H1 (cell line): ENCODE results near the gene CST4. TPM values are rescaled to one million over a fixed set of nuclear protein-coding genes. Genes with fewer than 3 reads are reported as not detected.

Experiments used
- CTCF ChIA-PET: fragments of 300-600 bp; sonication (Branson Sonifier 250); formaldehyde crosslinking; loops from one replicate; lab custom pipeline; 2021; ENCODE audit not compliant: partially characterized antibody; lab: Charles Lee
- POLR2A ChIA-PET: fragments of 300-600 bp; sonication (Branson Sonifier 250); formaldehyde crosslinking; loops from one replicate; lab custom pipeline; 2021; ENCODE audit warnings: inconsistent platforms; ENCODE audit not compliant: partially characterized antibody; lab: Charles Lee
- DNase-seq, 2 experiments: peaks; one replicate each; pipeline versions ENCODE4 v3.0.0 to v3.0.0-alpha.2; 2010 to 2022; ENCODE audit warnings: low spot score in 2 of 2, low read depth in 1 of 2, mixed read lengths in 1 of 2
- FAIRE-seq: peaks from 2 replicates; lab custom pipeline; 2011; peaks lifted over from hg19 to GRCh38; lab: Jason Lieb, UNC
- H2AFZ ChIP-seq: 2 replicates; pipeline ENCODE4 v1.8.1; 2012; ENCODE audit warnings: low read length, inconsistent platforms
- H2AK5ac ChIP-seq: 2 replicates; pipeline ENCODE4 v1.6.1; 2013; ENCODE audit warnings: low read depth, low read length
- H2BK120ac ChIP-seq: replicated peaks from 2 replicates; pipeline ENCODE3; 2013; ENCODE audit warnings: low read depth, low read length, inconsistent platforms
- H2BK12ac ChIP-seq: 2 replicates; pipeline ENCODE4 v1.6.1; 2013; ENCODE audit warnings: low read depth, low read length
- H2BK15ac ChIP-seq: 2 replicates; pipeline ENCODE4 v1.6.1; 2013; ENCODE audit warnings: low read length
- H2BK20ac ChIP-seq: 2 replicates; pipeline ENCODE4 v1.6.1; 2013; ENCODE audit warnings: low read length
- H2BK5ac ChIP-seq: 2 replicates; pipeline ENCODE4 v1.6.1; 2013; ENCODE audit warnings: low read depth, low read length
- H3K14ac ChIP-seq: 2 replicates; pipeline ENCODE4 v1.6.1; 2013; ENCODE audit warnings: inconsistent platforms; ENCODE audit not compliant: insufficient read length
- H3K18ac ChIP-seq: 2 replicates; pipeline ENCODE4 v1.6.1; 2013; ENCODE audit warnings: low read length; ENCODE audit errors: extremely low read depth
- H3K23ac ChIP-seq: 2 replicates; pipeline ENCODE4 v1.6.1; 2013; ENCODE audit warnings: inconsistent platforms; ENCODE audit not compliant: insufficient read length
- H3K23me2 ChIP-seq: 2 replicates; pipeline ENCODE4 v1.6.1; 2013; ENCODE audit warnings: low read depth, low read length
- H3K27ac ChIP-seq: 2 replicates; pipeline ENCODE4 v1.6.1; 2011; ENCODE audit warnings: low read depth, low read length, inconsistent platforms
- H3K27me3 ChIP-seq, 4 experiments: replicated peaks in 1 of 4; 1 replicate in 1 of 4; 2 replicates in 3 of 4; pipeline versions ENCODE4 v1.6.1 to v1.8.1; 2011 to 2013; ENCODE audit warnings: low read length in 3 of 4, mild to moderate bottlenecking in 3 of 4, inconsistent platforms in 2 of 4, mixed read lengths in 2 of 4, moderate library complexity in 1 of 4; ENCODE audit not compliant: control insufficient read depth in 3 of 4, insufficient read depth in 3 of 4; ENCODE audit errors: extremely low read depth in 1 of 4
- H3K36me3 ChIP-seq, 4 experiments: 2 replicates each; pipeline versions ENCODE4 v1.6.1 to v1.8.1; 2011 to 2013; ENCODE audit warnings: mild to moderate bottlenecking in 4 of 4, low read length in 3 of 4, moderate library complexity in 2 of 4, control low read depth in 1 of 4, inconsistent platforms in 1 of 4; ENCODE audit not compliant: insufficient read depth in 4 of 4, control insufficient read depth in 2 of 4
- H3K4ac ChIP-seq: replicated peaks from 2 replicates; pipeline ENCODE3; 2013; ENCODE audit warnings: low read length, low read depth, mixed read lengths, inconsistent platforms; ENCODE audit not compliant: insufficient read length
- H3K4me1 ChIP-seq, 4 experiments: replicated peaks in 1 of 4; 1 replicate in 1 of 4; 2 replicates in 3 of 4; pipeline versions ENCODE4 v1.6.1 to v1.8.1; 2011 to 2013; ENCODE audit warnings: low read length in 3 of 4, inconsistent platforms in 2 of 4, mixed read lengths in 1 of 4; ENCODE audit not compliant: insufficient read depth in 4 of 4, control insufficient read depth in 3 of 4
- H3K4me2 ChIP-seq, 2 experiments: 2 replicates each; pipeline versions ENCODE4 v1.6.1 to v1.8.1; 2011 to 2013; ENCODE audit warnings: low read depth in 2 of 2, low read length in 2 of 2, control low read depth in 1 of 2, inconsistent platforms in 1 of 2, mild to moderate bottlenecking in 1 of 2; ENCODE audit not compliant: insufficient read depth in 1 of 2
- H3K4me3 ChIP-seq, 4 experiments: fragments of 200-600, 300-600 bp in 1 of 4; sonication (generic), shearing (Covaris generic), sonication (Bioruptor Twin) in 1 of 4; 2 replicates each; pipeline versions ENCODE4 v1.5.1 to v1.8.1; 2011 to 2016; ENCODE audit warnings: low read length in 4 of 4, low read depth in 3 of 4, control low read depth in 2 of 4, inconsistent platforms in 2 of 4, mild to moderate bottlenecking in 2 of 4, mixed read lengths in 1 of 4, moderate library complexity in 1 of 4; ENCODE audit not compliant: insufficient read depth in 2 of 4; ENCODE audit errors: extremely low read depth in 1 of 4
- H3K56ac ChIP-seq: replicated peaks from 2 replicates; pipeline ENCODE3; 2013; ENCODE audit warnings: low read depth, mild to moderate bottlenecking, mixed read lengths, low read length, inconsistent platforms; ENCODE audit not compliant: insufficient read length
- H3K79me1 ChIP-seq: 2 replicates; pipeline ENCODE4 v1.6.1; 2013; ENCODE audit warnings: low read depth, low read length, control low read depth
- H3K79me2 ChIP-seq, 2 experiments: 2 replicates each; pipeline versions ENCODE4 v1.6.1 to v1.8.1; 2012 to 2013; ENCODE audit warnings: low read length in 2 of 2, mild to moderate bottlenecking in 2 of 2, inconsistent platforms in 1 of 2; ENCODE audit not compliant: insufficient read depth in 2 of 2, control insufficient read depth in 1 of 2
- H3K9ac ChIP-seq, 4 experiments: replicated peaks in 1 of 4; 1 replicate in 1 of 4; 2 replicates in 3 of 4; pipeline versions ENCODE4 v1.6.1 to v1.8.1; 2011 to 2013; ENCODE audit warnings: low read depth in 3 of 4, low read length in 3 of 4, control low read depth in 2 of 4, mild to moderate bottlenecking in 2 of 4, moderate library complexity in 2 of 4, inconsistent platforms in 1 of 4; ENCODE audit errors: extremely low read depth in 1 of 4
- H3K9me3 ChIP-seq, 2 experiments: 2 replicates each; pipeline versions ENCODE4 v1.6.1 to v1.8.1; 2012 to 2013; ENCODE audit warnings: mild to moderate bottlenecking in 2 of 2, moderate library complexity in 2 of 2, control low read depth in 1 of 2, inconsistent platforms in 1 of 2, low read depth in 1 of 2, low read length in 1 of 2, mixed read lengths in 1 of 2; ENCODE audit not compliant: insufficient read depth in 2 of 2
- H4K20me1 ChIP-seq, 2 experiments: replicated peaks in 1 of 2; 2 replicates each; pipeline versions ENCODE3 to v1.8.1; 2011 to 2013; ENCODE audit warnings: inconsistent platforms in 2 of 2, low read length in 2 of 2, mild to moderate bottlenecking in 1 of 2; ENCODE audit not compliant: insufficient read depth in 2 of 2, control insufficient read depth in 1 of 2
- H4K5ac ChIP-seq: 2 replicates; pipeline ENCODE4 v1.6.1; 2013; ENCODE audit warnings: low read length, low read depth, mixed read lengths, inconsistent platforms; ENCODE audit not compliant: insufficient read length
- H4K8ac ChIP-seq: 2 replicates; pipeline ENCODE4 v1.8.0; 2013; ENCODE audit warnings: mild to moderate bottlenecking, moderate library complexity, low read length, inconsistent platforms; ENCODE audit not compliant: insufficient read depth; ENCODE audit errors: extremely low read depth
- H4K91ac ChIP-seq: replicated peaks from 2 replicates; pipeline ENCODE3; 2013; ENCODE audit warnings: low read length, mixed read lengths, inconsistent platforms; ENCODE audit not compliant: insufficient read length
- RNF2 ChIP-seq: fragments of 200-900, 300-1000 bp; sonication (generic); IDR thresholded peaks from 2 replicates; pipeline ENCODE4 v1.7.1; 2016; ENCODE audit warnings: borderline replicate concordance, low read depth, mild to moderate bottlenecking, antibody characterized with exemption, low read length; ENCODE audit not compliant: poor library complexity, severe bottlenecking; ENCODE audit errors: missing control alignments
- WGBS, 2 experiments: shearing (Covaris generic) in 1 of 2; methylation state at CpG; one replicate each; pipeline versions ENCODE4 v1.1.6 to v1.1.7; 2013 to 2015; ENCODE audit warnings: low lambda C conversion rate in 2 of 2, mixed read lengths in 2 of 2, inconsistent platforms in 1 of 2, low coverage in 1 of 2, missing lambda C conversion rate in 1 of 2; ENCODE audit not compliant: insufficient replicate concordance in 2 of 2, insufficient coverage in 1 of 2, insufficient read length in 1 of 2; ENCODE audit errors: extremely low coverage in 1 of 2, missing lambda C conversion rate in 1 of 2; 5-methylcytosine and 5-hydroxymethylcytosine counted together
- polyA plus RNA-seq, 7 experiments: library from polyadenylated mRNA; depleted of rRNA in 3 of 7; stranded (reverse) in 5 of 7; unstranded in 2 of 7; fragments of >200 nt in 5 of 7; fragments of 200-250 nt in 2 of 7; gene quantifications; 1 replicate in 5 of 7; 2 replicates in 1 of 7; 4 replicates in 1 of 7; pipeline versions ENCODE4 v1.2.1 to v1.2.3, GENCODE V29; 2011 to 2013; ENCODE audit warnings: missing spikeins in 2 of 7, mixed read lengths in 2 of 7
- total RNA-seq: library from RNA; stranded (reverse); fragmentation: NEBNext Ultra II Directional; extraction: Animal tissue kit (Norgen Biotek cat#: 25700); gene quantifications from 2 replicates; pipeline ENCODE4 v1.2.1, GENCODE V29; 2021

Gene CST4
- total and polyA plus RNA-seq, 2 of the 8 experiments (the other 6 are each of a cell fraction or from before 2014, with no cell fraction given), result not detected

DNA sequence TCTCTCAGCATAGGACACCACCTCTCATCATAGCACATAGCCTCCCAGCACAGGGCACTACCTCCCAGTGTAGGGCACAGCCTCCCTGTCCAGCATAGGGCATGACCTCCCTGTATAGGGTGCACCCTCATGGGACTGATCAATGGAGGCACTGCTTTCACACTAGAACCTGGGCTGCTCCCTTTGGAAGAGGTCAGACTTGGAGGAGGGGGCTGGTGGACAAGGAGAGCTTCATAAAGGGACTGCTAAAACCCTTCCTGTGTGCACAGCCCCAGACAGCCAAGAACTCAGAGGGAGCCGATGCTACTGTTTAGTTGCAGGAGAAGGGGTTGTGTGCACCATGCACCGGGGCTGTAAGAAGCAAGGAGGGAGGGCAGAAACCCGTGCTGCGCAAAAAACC, 21.9 kb upstream of the CST4 start:
- H2BK5ac ChIP-seq, result no peak overlapping the region
- no peaks in the 10 kb centered on the region for H3K79me2 ChIP-seq
- TF ChIP-seq RNF2, result no peak
- no peak overlapping the region for H4K5ac ChIP-seq
- no peak overlapping the region for H3K18ac ChIP-seq
- 76% methylated on average over 4 of the region's 4 CpGs; no CpG with 5 or more reads in 1 of the 2 experiments for WGBS, 2 experiments
- H2BK12ac ChIP-seq, result no peak overlapping the region
- no peak overlapping the region for H3K27ac ChIP-seq
- H2BK120ac ChIP-seq, result no peak overlapping the region
- no peaks in the 10 kb centered on the region for H3K36me3 ChIP-seq
- no peak overlapping the region for H4K91ac ChIP-seq
- no peak overlapping the region for H4K8ac ChIP-seq
- H3K4me1 ChIP-seq, result no peaks in the 10 kb centered on the region
- peaks cover 0 to 2% (median under 1%) of the 10 kb centered on the region in 4 experiments; a peak in 3 of 7 replicates for H3K27me3 ChIP-seq
- no peak overlapping the region for H3K4ac ChIP-seq
- FAIRE-seq, result no peak
- H2AK5ac ChIP-seq, result no peak overlapping the region
- no peak overlapping the region for H3K14ac ChIP-seq
- H3K9me3 ChIP-seq, result no peaks in the 10 kb centered on the region
- no peak overlapping the region for H3K4me2 ChIP-seq
- no peak overlapping the region for H2BK20ac ChIP-seq
- ChIA-PET POLR2A (no interaction called here), CTCF (no interaction called here)
- H3K4me3 ChIP-seq, result no peak overlapping the region
- H3K23ac ChIP-seq, result no peak overlapping the region
- DNase-seq, result no peak
- H3K56ac ChIP-seq, result no peak overlapping the region
- no peak overlapping the region for H3K9ac ChIP-seq
- peaks cover 0 to 5% of the 10 kb centered on the region in 2 experiments for H4K20me1 ChIP-seq
- no peak overlapping the region for H2BK15ac ChIP-seq
- H2AFZ ChIP-seq, result no peak overlapping the region
- H3K23me2 ChIP-seq, result peaks cover 7% of the 10 kb centered on the region; the same call in 1 of the 2 replicates
- no peaks in the 10 kb centered on the region for H3K79me1 ChIP-seq
